ENCODE results near the gene WHRN.

The WHRN gene

GRCh38 chr9:114482593-114482992 lies 22.7 kb downstream of the WHRN start:
- Histone ChIP-seq H3K27me3 (ENCODE audit: control insufficient read depth, insufficient read depth, low read length) (no peaks in the 10 kb centered on the region), H3K4me1 (peaks cover 3% of the 10 kb centered on the region), H3K9me3 (ENCODE audit: control insufficient read depth, low read length) (no peaks in the 10 kb centered on the region), H3K27ac (no peak overlapping the region), H3K36me3 (ENCODE audit: control insufficient read depth, insufficient read depth, low read length) (no peaks in the 10 kb centered on the region), H3K79me2 (peaks cover 2% of the 10 kb centered on the region), H3K9ac (no peak overlapping the region), H2AFZ (no peak overlapping the region), H3K4me2 (ENCODE audit: low read length) (no peak overlapping the region), H3K4me3 (ENCODE audit: low read depth, low read length) (no peak overlapping the region)
- no peak for TF ChIP-seq CTCF (IDR thresholded peaks at IDR 0.05)

- H3K4me1 ChIP-seq = peaks cover 3% of the 10 kb centered on the region
- H3K79me2 ChIP-seq = peaks cover 2% of the 10 kb centered on the region
- no peak overlapping the region for H3K27ac ChIP-seq
- no peak overlapping the region for H3K9ac ChIP-seq
- H3K27me3 ChIP-seq (ENCODE audit: control insufficient read depth, insufficient read depth, low read length) = no peaks in the 10 kb centered on the region
- no peaks in the 10 kb centered on the region for H3K9me3 ChIP-seq (ENCODE audit: control insufficient read depth, low read length)
- TF ChIP-seq CTCF (IDR thresholded peaks at IDR 0.05) = no peak
- no peak overlapping the region for H3K4me3 ChIP-seq (ENCODE audit: low read depth, low read length)
- no peak overlapping the region for H3K4me2 ChIP-seq (ENCODE audit: low read length)
- H3K36me3 ChIP-seq (ENCODE audit: control insufficient read depth, insufficient read depth, low read length) = no peaks in the 10 kb centered on the region
- H2AFZ ChIP-seq = no peak overlapping the region
Measured at GRCh38 chr9:114481789-114482188, 23.5 kb downstream of the WHRN start.

GRCh38 chr9:114480746-114481435 lies 24.4 kb downstream of the WHRN start:
- H2AFZ ChIP-seq = no peak overlapping the region
- H3K9me3 ChIP-seq (ENCODE audit: control insufficient read depth, low read length) = no peaks in the 10 kb centered on the region
- no peak overlapping the region for H3K4me3 ChIP-seq (ENCODE audit: low read depth, low read length)
- H3K4me1 ChIP-seq = peaks cover 3% of the 10 kb centered on the region
- no peak overlapping the region for H3K27ac ChIP-seq
- H3K36me3 ChIP-seq (ENCODE audit: control insufficient read depth, insufficient read depth, low read length) = no peaks in the 10 kb centered on the region
- H3K79me2 ChIP-seq = peaks cover 2% of the 10 kb centered on the region
- H3K27me3 ChIP-seq (ENCODE audit: control insufficient read depth, insufficient read depth, low read length) = no peaks in the 10 kb centered on the region
- H3K9ac ChIP-seq = no peak overlapping the region
- no peak overlapping the region for H3K4me2 ChIP-seq (ENCODE audit: low read length)
- no peak for TF ChIP-seq CTCF (IDR thresholded peaks at IDR 0.05)

- no peak overlapping the region for H3K27ac ChIP-seq
- no peak for TF ChIP-seq CTCF (IDR thresholded peaks at IDR 0.05)
- H3K4me2 ChIP-seq (ENCODE audit: low read length) = no peak overlapping the region
- H3K79me2 ChIP-seq = peaks cover 2% of the 10 kb centered on the region
- H3K9ac ChIP-seq = no peak overlapping the region
- H3K27me3 ChIP-seq (ENCODE audit: control insufficient read depth, insufficient read depth, low read length) = no peaks in the 10 kb centered on the region
- no peak overlapping the region for H2AFZ ChIP-seq
- no peaks in the 10 kb centered on the region for H3K4me1 ChIP-seq
- H3K9me3 ChIP-seq (ENCODE audit: control insufficient read depth, low read length) = no peaks in the 10 kb centered on the region
- H3K36me3 ChIP-seq (ENCODE audit: control insufficient read depth, insufficient read depth, low read length) = no peaks in the 10 kb centered on the region
- H3K4me3 ChIP-seq (ENCODE audit: low read depth, low read length) = no peak overlapping the region
Measured at GRCh38 chr9:114478871-114479270, 26.4 kb downstream of the WHRN start.

GRCh38 chr9:114478459-114478858 lies 26.8 kb downstream of the WHRN start:
- Histone ChIP-seq H3K27ac (no peak overlapping the region), H3K4me1 (no peaks in the 10 kb centered on the region), H3K4me3 (ENCODE audit: low read depth, low read length) (no peak overlapping the region), H3K9ac (no peak overlapping the region), H3K79me2 (peaks cover 2% of the 10 kb centered on the region), H3K9me3 (ENCODE audit: control insufficient read depth, low read length) (no peaks in the 10 kb centered on the region), H3K4me2 (ENCODE audit: low read length) (no peak overlapping the region), H3K27me3 (ENCODE audit: control insufficient read depth, insufficient read depth, low read length) (no peaks in the 10 kb centered on the region), H2AFZ (no peak overlapping the region), H3K36me3 (ENCODE audit: control insufficient read depth, insufficient read depth, low read length) (no peaks in the 10 kb centered on the region)
- no peak for TF ChIP-seq CTCF (IDR thresholded peaks at IDR 0.05)

Measured in parathyroid adenoma (tissue), 2 donors.